HCT116 (cell line): ENCODE data around the gene AFAP1. TPM values are rescaled to one million over a fixed set of nuclear protein-coding genes. Genes with fewer than 3 reads are reported as not detected.

Source experiments
- ATAC-seq: fragments of 200-7000 bp; cut with Tn5 transposase; 2 replicates; pipeline ENCODE4 v1.9.1; 2020; ENCODE audit warnings: mild to moderate bottlenecking, moderate library complexity
- BruUV-seq: library from RNA; stranded (reverse); fragments of 400-500 nt; replicated peaks from 2 replicates; lab custom pipeline; 2021; lab: Mats Ljungman, UMichigan
- CTCF ChIA-PET: fragments of 300-600 bp; sonication (Branson Sonifier 250); formaldehyde crosslinking; loops from one replicate; lab custom pipeline; 2021; ENCODE audit warnings: antibody characterized with exemption; lab: Charles Lee
- POLR2A ChIA-PET: fragments of 300-600, 350-600 bp; sonication (Branson Sonifier 250); formaldehyde crosslinking; loops from one replicate; lab custom pipeline; 2021; ENCODE audit warnings: antibody characterized with exemption; lab: Charles Lee
- RAD21 ChIA-PET, 2 experiments: fragments of 300-600 bp; sonication (Branson Sonifier 250); formaldehyde crosslinking; loops; one replicate each; lab custom pipeline; 2023; ENCODE audit warnings: low total read pairs in 2 of 2; ENCODE audit not compliant: uncharacterized antibody in 2 of 2, unreplicated experiment in 2 of 2, low non-redundant PET in 1 of 2; lab: Charles Lee
- DNase-seq: peaks from one replicate; pipeline ENCODE4 v3.0.0-alpha.2; 2010; ENCODE audit warnings: low read depth, low spot score
- H2AFZ ChIP-seq: fragments of 200-600 bp; shearing (Covaris generic), sonication (generic); 2 replicates; pipeline ENCODE4 v1.6.1; 2017; ENCODE audit warnings: low read depth, mixed run types, mixed read lengths, antibody characterized with exemption, low read length; ENCODE audit not compliant: poor library complexity, severe bottlenecking
- H3K27ac ChIP-seq: 2 replicates; pipeline ENCODE4 v1.5.1; 2012; ENCODE audit warnings: low read depth, low read length
- H3K27me3 ChIP-seq: fragments of 200-600 bp; sonication (generic); 2 replicates; pipeline ENCODE4 v1.6.1; 2016; ENCODE audit warnings: mixed run types, low read length, mixed read lengths; ENCODE audit not compliant: insufficient read depth
- H3K36me3 ChIP-seq, 2 experiments: fragments of 200-500 bp in 1 of 2; fragments of 200-600 bp in 1 of 2; sonication (Bioruptor generic) in 1 of 2; sonication (generic) in 1 of 2; 2 replicates each; pipeline versions ENCODE4 v1.5.1 to v1.6.1; 2014 to 2016; ENCODE audit warnings: low read length in 2 of 2, inconsistent platforms in 1 of 2, mixed read lengths in 1 of 2, mixed run types in 1 of 2; ENCODE audit not compliant: insufficient read depth in 2 of 2, control insufficient read depth in 1 of 2
- H3K4me1 ChIP-seq, 2 experiments: fragments of 200-600 bp in 1 of 2; sonication (generic) in 1 of 2; 2 replicates each; pipeline versions ENCODE4 v1.5.1 to v1.6.1; 2012 to 2017; ENCODE audit warnings: low read length in 2 of 2, inconsistent platforms in 1 of 2, mild to moderate bottlenecking in 1 of 2, mixed read lengths in 1 of 2, mixed run types in 1 of 2, moderate library complexity in 1 of 2; ENCODE audit not compliant: insufficient read depth in 2 of 2, control insufficient read depth in 1 of 2
- H3K4me2 ChIP-seq: fragments of 200-600 bp; sonication (generic); 2 replicates; pipeline ENCODE4 v1.6.1; 2017; ENCODE audit warnings: mixed run types, low read length, mixed read lengths
- H3K4me3 ChIP-seq, 2 experiments: fragments of 200-600 bp in 1 of 2; sonication (generic) in 1 of 2; replicated peaks in 1 of 2; 2 replicates each; pipeline ENCODE4 v1.5.1; 2011 to 2016; ENCODE audit warnings: low read length in 2 of 2, control low read depth in 1 of 2, low read depth in 1 of 2, mild to moderate bottlenecking in 1 of 2, mixed read lengths in 1 of 2, mixed run types in 1 of 2
- H3K79me2 ChIP-seq: fragments of 200-600 bp; sonication (generic); 2 replicates; pipeline ENCODE4 v1.6.1; 2017; ENCODE audit warnings: mild to moderate bottlenecking, mixed run types, low read length, moderate library complexity, mixed read lengths; ENCODE audit not compliant: insufficient read depth
- H3K9ac ChIP-seq: fragments of 200-600 bp; sonication (generic); 2 replicates; pipeline ENCODE4 v1.6.1; 2016; ENCODE audit warnings: low read length, mixed read lengths
- H3K9me2 ChIP-seq: fragments of 200-600 bp; sonication (generic), shearing (Covaris generic); 2 replicates; pipeline ENCODE4 v1.6.1; 2017; ENCODE audit warnings: mixed run types, mild to moderate bottlenecking, moderate library complexity; ENCODE audit not compliant: insufficient read depth
- H3K9me3 ChIP-seq, 2 experiments: fragments of 200-500 bp in 1 of 2; fragments of 200-600 bp in 1 of 2; sonication (Bioruptor generic) in 1 of 2; sonication (generic) in 1 of 2; 2 replicates each; pipeline ENCODE4 v1.6.1; 2014 to 2017; ENCODE audit warnings: low read length in 2 of 2, mixed read lengths in 2 of 2, inconsistent platforms in 1 of 2, low read depth in 1 of 2, mild to moderate bottlenecking in 1 of 2, mixed run types in 1 of 2, moderate library complexity in 1 of 2; ENCODE audit not compliant: control insufficient read depth in 1 of 2, insufficient read depth in 1 of 2
- H4K20me1 ChIP-seq: fragments of 200-600 bp; sonication (generic), shearing (Covaris generic); 2 replicates; pipeline ENCODE4 v1.6.1; 2017; ENCODE audit warnings: mixed run types, mild to moderate bottlenecking, moderate library complexity; ENCODE audit not compliant: insufficient read depth
- CBX3 ChIP-seq: IDR thresholded peaks from 2 replicates; pipeline ENCODE4 v1.6.1; 2012; ENCODE audit warnings: low read depth
- EZH2phosphoT487 ChIP-seq: fragments of 200-600 bp; IDR thresholded peaks from 2 replicates; pipeline ENCODE4 v1.6.1; 2018; ENCODE audit warnings: antibody characterized with exemption, borderline replicate concordance
- RAD21 ChIP-seq: IDR thresholded peaks from 2 replicates; pipeline ENCODE4 v1.6.1; 2012; ENCODE audit warnings: low read depth, mild to moderate bottlenecking
- SIN3A ChIP-seq: IDR thresholded peaks from 2 replicates; pipeline ENCODE4 v1.6.1; 2012; ENCODE audit warnings: low read depth
- SP1 ChIP-seq: IDR thresholded peaks from 2 replicates; pipeline ENCODE4 v1.6.1; 2012; ENCODE audit warnings: low read depth
- TCF7L2 ChIP-seq: IDR thresholded peaks from 2 replicates; pipeline ENCODE4 v1.7.0; 2011; ENCODE audit warnings: borderline replicate concordance, inconsistent platforms; ENCODE audit not compliant: insufficient read depth, insufficient read length; ENCODE audit errors: extremely low read depth
- intact Hi-C: fragments of 100-400 bp; cut with micrococcal nuclease; formaldehyde crosslinking; loops from 2 replicates; pipeline ENCODE4 v1.10.0; 2022
- total RNA-seq: library from RNA; stranded (reverse); gene quantifications from one replicate; pipeline ENCODE4 v1.2.1, GENCODE V29; 2021; ENCODE audit not compliant: unreplicated experiment
- TF ChIP-seq, protein P1 (sequence below): IDR thresholded peaks from 2 replicates; pipeline ENCODE4 v1.6.1; 2012
- TF ChIP-seq, protein P2 (sequence below), 3 experiments: fragments of 200-600 bp in 1 of 3; sonication (generic) in 1 of 3; IDR thresholded peaks in 2 of 3; conservative IDR thresholded peaks in 1 of 3; 2 replicates each; pipeline ENCODE4 v1.5.1; 2012 to 2017; ENCODE audit warnings: low read depth in 2 of 3, low read length in 2 of 3, antibody characterized with exemption in 1 of 3, borderline replicate concordance in 1 of 3, control low read depth in 1 of 3, mild to moderate bottlenecking in 1 of 3, mixed read lengths in 1 of 3, mixed run types in 1 of 3, moderate library complexity in 1 of 3; ENCODE audit not compliant: insufficient read depth in 1 of 3
- TF ChIP-seq, protein P3 (sequence below): IDR thresholded peaks from 2 replicates; pipeline ENCODE4 v1.6.1; 2012

Gene AFAP1
- total RNA-seq, 1 experiment from 2014 or later = 19.4 TPM

DNA sequence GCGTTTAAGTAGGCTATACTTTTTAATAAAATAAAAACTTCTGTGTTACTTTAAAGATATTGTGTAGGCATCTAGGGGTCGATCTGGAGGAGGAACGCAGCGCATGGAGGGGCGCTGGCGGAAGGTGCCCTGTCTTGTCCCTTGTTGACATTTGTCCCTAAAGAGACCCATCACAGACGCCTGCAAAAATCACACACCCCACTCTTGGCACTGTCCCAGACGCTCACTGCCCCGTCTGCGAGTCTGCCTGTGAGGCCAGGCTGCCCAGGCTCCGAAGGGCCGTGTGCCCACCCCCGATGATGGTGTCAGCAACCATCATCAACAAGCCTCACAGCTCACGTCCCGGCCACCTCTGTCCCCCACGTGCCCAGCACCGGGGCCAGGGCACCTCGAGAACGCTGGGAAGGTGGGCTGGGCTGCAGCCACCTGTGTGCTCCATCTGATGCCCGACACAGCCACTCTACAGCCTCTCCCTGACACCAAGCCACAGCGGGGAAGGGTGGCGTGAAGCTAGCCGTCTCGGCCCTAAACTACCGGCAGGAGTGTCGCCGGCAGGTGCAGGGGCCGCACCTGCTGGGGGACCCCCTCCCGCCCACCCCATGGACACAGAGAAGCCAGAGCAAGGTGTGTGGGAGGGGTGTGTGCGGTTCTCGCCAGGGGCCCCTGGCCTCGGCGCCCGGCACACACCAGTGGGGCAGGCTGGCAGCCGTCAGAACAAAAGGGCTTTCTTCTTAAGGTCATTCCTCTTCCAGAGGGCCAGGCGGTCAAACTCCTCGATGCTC lies 26.8 kb upstream of the AFAP1 start:
- no peaks in the 10 kb centered on the region for H3K27me3 ChIP-seq
- no peak overlapping the region for H2AFZ ChIP-seq
- no peaks in the 10 kb centered on the region for H3K9me3 ChIP-seq
- CTCF ChIA-PET = no interaction called here
- peaks cover 33 to 54% of the 10 kb centered on the region in 2 experiments for H3K4me1 ChIP-seq
- TF ChIP-seq SP1 (no peak), EZH2phosphoT487 (no peak), RAD21 (no peak)
- TF ChIP-seq, protein P1, sequence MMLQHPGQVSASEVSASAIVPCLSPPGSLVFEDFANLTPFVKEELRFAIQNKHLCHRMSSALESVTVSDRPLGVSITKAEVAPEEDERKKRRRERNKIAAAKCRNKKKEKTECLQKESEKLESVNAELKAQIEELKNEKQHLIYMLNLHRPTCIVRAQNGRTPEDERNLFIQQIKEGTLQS = no peak
- no peaks in the 10 kb centered on the region for H4K20me1 ChIP-seq
- no peak overlapping the region for H3K4me3 ChIP-seq
- H3K9ac ChIP-seq = no peak overlapping the region
- RAD21 ChIA-PET = no interaction called here
- H3K36me3 ChIP-seq = no peaks in the 10 kb centered on the region
- intact Hi-C loops = no loop called here
- H3K27ac ChIP-seq = no peak overlapping the region
- POLR2A ChIA-PET = no interaction called here
- DNase-seq (no peak), ATAC-seq (no peak)
- H3K79me2 ChIP-seq = no peaks in the 10 kb centered on the region
- no TSS peak for BruUV-seq
- no peak overlapping the region for H3K4me2 ChIP-seq
- H3K9me2 ChIP-seq = no peaks in the 10 kb centered on the region

DNA sequence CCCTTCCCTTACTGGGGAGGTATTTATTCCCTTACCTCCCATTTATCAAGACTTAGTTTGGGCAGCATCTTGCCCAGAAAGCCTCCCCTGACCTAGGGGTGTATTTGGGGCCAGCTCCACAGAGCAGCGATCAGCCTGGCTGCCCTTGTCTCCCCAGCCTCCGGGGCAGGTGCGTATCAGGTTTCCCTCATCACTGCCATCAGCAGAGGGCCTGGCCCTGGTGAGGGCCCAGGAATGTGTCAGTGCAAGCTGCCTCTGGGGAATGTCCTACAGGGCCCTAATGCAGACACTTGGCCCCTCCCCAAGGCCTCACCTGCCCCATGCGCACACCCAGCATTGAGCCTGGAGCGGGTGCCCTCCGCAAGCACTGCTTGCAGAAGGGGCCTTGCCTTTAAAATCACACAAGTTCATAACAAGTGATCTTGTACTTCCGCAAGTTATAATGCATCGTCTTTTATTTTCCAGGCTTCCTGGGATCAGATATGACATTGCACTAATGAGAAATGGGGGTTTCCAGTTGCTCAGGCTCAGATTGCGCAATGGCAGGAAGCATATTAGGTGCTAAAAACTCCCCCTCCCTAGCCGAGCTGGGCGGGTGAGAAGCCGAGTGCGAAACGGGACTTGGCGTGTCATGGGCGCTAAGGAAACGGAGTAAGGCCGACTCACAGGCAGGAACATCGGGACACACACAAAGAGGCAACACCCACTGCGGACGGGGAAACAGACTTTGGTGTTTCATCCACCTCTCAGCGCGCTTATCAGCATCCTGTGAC lies 25.4 kb upstream of the AFAP1 start:
- BruUV-seq = no TSS peak
- H3K36me3 ChIP-seq = no peaks in the 10 kb centered on the region
- H3K79me2 ChIP-seq = no peaks in the 10 kb centered on the region
- TF ChIP-seq, protein P2, sequence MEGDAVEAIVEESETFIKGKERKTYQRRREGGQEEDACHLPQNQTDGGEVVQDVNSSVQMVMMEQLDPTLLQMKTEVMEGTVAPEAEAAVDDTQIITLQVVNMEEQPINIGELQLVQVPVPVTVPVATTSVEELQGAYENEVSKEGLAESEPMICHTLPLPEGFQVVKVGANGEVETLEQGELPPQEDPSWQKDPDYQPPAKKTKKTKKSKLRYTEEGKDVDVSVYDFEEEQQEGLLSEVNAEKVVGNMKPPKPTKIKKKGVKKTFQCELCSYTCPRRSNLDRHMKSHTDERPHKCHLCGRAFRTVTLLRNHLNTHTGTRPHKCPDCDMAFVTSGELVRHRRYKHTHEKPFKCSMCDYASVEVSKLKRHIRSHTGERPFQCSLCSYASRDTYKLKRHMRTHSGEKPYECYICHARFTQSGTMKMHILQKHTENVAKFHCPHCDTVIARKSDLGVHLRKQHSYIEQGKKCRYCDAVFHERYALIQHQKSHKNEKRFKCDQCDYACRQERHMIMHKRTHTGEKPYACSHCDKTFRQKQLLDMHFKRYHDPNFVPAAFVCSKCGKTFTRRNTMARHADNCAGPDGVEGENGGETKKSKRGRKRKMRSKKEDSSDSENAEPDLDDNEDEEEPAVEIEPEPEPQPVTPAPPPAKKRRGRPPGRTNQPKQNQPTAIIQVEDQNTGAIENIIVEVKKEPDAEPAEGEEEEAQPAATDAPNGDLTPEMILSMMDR (IDR thresholded peaks at IDR 0.05 in 2 of 3, conservative IDR thresholded peaks at IDR 0.05 in 1 of 3; ENCODE audit: borderline replicate concordance in 1 of 3, insufficient read depth in 1 of 3, low read depth in 2 of 3, low read length in 2 of 3) = no peak
- TF ChIP-seq TCF7L2 = no peak
- no peak for TF ChIP-seq SIN3A
- TF ChIP-seq SP1 = no peak
- TF ChIP-seq CBX3 = no peak
- TF ChIP-seq, protein P3, sequence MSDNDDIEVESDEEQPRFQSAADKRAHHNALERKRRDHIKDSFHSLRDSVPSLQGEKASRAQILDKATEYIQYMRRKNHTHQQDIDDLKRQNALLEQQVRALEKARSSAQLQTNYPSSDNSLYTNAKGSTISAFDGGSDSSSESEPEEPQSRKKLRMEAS = no peak
- TF ChIP-seq, all 23 proteins: peak for 0
- POLR2A ChIA-PET = no interaction called here
- no peak overlapping the region for H2AFZ ChIP-seq
- no peak overlapping the region for H3K4me2 ChIP-seq
- H3K9ac ChIP-seq = no peak overlapping the region
- ATAC-seq (0 out of 2 replicates have a peak, but pooled peaks have one; percentile 19), DNase-seq (no peak)
- no peaks in the 10 kb centered on the region for H3K27me3 ChIP-seq
- CTCF ChIA-PET = no interaction called here
- H3K9me3 ChIP-seq = no peaks in the 10 kb centered on the region
- H3K27ac ChIP-seq = no peak overlapping the region
- no peaks in the 10 kb centered on the region for H3K9me2 ChIP-seq
- H3K4me1 ChIP-seq = peaks cover 19 to 52% of the 10 kb centered on the region in 2 experiments
- intact Hi-C loops = no loop called here
- H4K20me1 ChIP-seq = no peaks in the 10 kb centered on the region
- RAD21 ChIA-PET = no interaction called here
- H3K4me3 ChIP-seq = no peak overlapping the region
